ENCODE measurements around the gene FAM184B.
A peak's percentile ranks its signal among the peaks of the same experiment; 100 is the strongest.

Gene FAM184B

DNA sequence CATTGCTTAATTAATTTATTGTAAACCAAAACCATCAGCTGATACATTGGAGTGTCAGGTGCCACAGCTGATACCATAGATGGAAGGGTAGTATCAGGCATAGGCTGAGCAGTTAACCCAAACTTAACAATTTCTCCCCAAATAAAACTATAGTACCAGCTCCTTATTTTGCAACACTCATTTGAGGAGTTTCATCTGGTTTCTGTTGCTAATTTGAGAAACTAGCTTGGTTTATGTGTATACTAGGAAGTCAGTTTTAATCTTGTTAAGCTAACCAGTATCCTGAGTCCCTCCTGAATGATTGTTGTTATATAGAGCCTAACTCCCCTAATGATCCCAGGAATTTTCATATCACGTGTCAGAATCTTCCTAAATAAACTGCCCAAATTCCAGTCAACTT lies 16.4 kb upstream of the FAM184B start:
- Histone ChIP-seq H3K27ac (no peak overlapping the region), H3K4me3 (no peak overlapping the region)
- no peak for DNase-seq (ENCODE audit: low spot score)
- TF ChIP-seq, protein P1, sequence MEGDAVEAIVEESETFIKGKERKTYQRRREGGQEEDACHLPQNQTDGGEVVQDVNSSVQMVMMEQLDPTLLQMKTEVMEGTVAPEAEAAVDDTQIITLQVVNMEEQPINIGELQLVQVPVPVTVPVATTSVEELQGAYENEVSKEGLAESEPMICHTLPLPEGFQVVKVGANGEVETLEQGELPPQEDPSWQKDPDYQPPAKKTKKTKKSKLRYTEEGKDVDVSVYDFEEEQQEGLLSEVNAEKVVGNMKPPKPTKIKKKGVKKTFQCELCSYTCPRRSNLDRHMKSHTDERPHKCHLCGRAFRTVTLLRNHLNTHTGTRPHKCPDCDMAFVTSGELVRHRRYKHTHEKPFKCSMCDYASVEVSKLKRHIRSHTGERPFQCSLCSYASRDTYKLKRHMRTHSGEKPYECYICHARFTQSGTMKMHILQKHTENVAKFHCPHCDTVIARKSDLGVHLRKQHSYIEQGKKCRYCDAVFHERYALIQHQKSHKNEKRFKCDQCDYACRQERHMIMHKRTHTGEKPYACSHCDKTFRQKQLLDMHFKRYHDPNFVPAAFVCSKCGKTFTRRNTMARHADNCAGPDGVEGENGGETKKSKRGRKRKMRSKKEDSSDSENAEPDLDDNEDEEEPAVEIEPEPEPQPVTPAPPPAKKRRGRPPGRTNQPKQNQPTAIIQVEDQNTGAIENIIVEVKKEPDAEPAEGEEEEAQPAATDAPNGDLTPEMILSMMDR (IDR thresholded peaks at IDR 0.05), result no peak

DNA sequence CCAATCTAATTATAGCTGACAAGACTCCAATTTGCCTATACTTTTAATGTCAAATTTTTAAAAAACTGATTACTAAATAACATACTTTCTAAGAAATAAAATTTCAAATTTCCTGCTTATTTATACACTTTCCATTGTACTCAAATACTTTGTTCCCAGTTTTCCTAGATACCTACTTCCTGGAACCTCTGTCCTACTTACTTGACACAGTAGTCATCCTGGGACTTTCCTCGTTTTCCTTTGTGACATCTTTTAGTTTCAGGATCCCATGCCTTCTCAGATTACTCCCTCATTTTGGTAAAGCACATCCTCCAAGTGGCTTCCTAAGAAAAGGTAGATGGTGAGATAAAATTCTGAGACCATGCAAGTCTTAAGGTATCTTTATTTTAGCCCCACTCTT lies 13.3 kb upstream of the FAM184B start:
- TF ChIP-seq, protein P1 (IDR thresholded peaks at IDR 0.05), result no peak
- no peak for DNase-seq (ENCODE audit: low spot score)
- Histone ChIP-seq H3K4me3 (no peak overlapping the region), H3K27ac (no peak overlapping the region)

DNA sequence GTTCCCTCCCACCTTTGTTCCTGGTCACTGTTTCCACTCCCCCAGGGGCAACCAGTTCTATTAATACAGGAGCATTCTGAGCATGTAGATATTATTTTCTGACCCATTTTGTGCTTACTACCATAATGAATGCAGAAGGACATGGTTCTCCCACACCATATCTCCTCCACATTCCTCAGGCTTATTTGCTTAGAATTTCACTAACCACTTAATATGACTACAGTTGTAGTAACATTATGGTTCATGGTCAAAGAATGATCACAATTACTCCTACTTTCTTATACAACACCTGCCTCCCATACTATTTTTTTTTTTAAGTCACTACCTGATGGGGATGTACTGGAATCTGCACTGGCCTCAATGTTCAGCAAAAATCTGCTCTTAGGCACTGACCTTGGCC lies 7.5 kb upstream of the FAM184B start:
- TF ChIP-seq, protein P1 (IDR thresholded peaks at IDR 0.05), result no peak
- Histone ChIP-seq H3K27ac (no peak overlapping the region), H3K4me3 (no peak overlapping the region)
- DNase-seq (ENCODE audit: low spot score), result no peak

DNA sequence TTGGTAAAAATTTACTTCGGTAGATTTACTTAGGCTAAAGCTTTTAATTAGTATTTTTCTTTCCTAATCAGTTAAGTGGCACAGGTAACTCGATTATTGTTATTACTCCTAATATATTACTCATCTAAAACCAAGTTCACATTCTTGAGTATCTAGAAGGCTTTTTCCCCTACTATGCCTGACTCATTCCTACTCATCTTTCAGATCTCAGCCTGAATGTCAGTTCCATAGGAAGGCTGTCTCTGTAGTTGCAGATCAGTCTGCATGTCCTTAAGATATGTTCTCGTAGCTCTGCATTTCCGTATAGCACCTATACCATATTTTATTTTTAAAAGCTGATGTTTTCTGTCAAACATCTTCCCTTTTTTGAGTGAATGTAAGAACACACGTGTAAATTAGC lies 5.9 kb upstream of the FAM184B start:
- DNase-seq (ENCODE audit: low spot score), result no peak
- H3K27ac ChIP-seq, result no peak overlapping the region
- TF ChIP-seq, protein P1 (IDR thresholded peaks at IDR 0.05), result no peak
- no peak overlapping the region for H3K4me3 ChIP-seq

DNA sequence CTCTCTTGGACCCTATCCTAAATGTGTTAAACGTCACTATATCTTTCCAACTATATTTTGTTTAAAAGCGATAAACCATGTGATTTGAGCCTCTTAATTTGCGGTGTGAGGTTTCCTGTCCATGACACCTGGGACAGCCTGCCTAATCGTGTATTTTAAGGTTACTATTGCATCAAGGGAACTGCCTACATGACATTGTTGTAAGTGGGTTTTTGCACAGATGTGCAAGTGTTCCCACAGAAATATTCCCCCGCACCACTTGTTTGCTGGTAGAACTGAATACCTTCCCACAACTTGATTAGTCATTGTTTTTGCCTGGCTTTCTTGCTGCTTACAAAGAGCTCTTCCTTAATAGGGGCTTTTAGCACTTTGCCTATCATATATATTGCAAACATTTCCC lies 5.1 kb upstream of the FAM184B start:
- H3K27ac ChIP-seq, result no peak overlapping the region
- DNase-seq (ENCODE audit: low spot score), result no peak
- TF ChIP-seq, protein P1 (IDR thresholded peaks at IDR 0.05), result no peak
- no peak overlapping the region for H3K4me3 ChIP-seq

DNA sequence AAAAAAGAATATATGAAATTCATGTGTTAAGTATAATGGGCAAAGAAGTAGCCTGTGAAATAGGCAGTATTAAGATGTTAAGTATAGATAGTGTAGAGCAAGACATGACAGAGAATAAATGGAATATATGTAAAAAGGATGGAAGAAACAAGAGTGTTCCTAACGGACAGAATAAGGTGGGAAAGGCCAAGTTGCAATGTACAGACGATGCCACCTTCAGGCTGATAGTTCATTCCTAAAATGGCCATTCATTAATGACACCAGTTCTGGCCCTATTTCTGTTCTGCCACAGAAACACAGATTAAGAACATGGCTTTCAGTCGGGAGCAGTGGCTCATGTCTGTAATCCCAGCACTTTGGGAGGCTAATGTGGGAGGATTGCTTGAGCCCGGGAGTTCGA lies 4.4 kb upstream of the FAM184B start:
- DNase-seq (ENCODE audit: low spot score), result no peak
- H3K27ac ChIP-seq, result no peak overlapping the region
- no peak overlapping the region for H3K4me3 ChIP-seq
- TF ChIP-seq, protein P1 (IDR thresholded peaks at IDR 0.05), result no peak

DNA sequence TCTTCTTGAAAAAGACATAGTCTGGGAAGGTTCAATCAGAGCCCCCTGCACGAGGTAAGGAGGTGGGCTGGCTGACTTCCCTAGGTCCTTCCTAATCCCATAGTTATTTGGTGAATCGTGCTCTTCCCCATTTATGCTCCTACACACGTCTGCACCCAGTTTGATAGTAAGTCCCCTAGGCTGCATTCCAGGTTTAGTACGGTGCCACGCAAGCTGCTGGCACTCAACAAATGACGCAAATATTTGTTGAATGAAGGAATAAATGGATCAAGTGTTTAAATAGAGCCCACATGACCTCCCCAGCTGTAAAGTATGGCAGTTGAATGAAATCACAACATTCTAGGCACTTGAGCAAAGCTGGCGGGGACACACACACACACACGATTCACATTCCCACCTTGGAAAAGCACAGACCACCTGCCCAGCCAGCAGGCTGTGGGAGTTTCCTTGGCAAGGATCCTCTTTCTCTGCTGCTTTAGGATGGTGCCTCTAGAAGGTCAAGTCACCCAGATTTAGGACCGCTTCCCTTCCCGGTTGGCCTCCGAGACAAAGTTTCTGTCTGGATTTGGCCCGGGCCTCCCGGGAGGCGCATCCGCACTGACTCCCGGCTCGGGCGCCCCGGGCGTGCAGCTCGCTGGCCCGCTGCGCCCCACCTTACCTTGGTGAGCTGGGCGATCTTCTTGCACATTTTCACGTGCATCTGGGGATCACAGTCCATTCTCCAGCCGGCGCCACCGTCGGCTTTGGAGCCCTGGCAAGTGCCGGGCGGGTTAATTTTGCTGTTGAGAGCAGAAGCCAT lies 721 bp downstream of the FAM184B start:
- no peak for DNase-seq (ENCODE audit: low spot score)
- no peak overlapping the region for H3K27ac ChIP-seq
- TF ChIP-seq, protein P1 (IDR thresholded peaks at IDR 0.05), result no peak
- peak overlapping the region; percentile 62 for H3K4me3 ChIP-seq
